Neuronal stem cell (in vitro differentiated cells): Measurements from ENCODE around the gene MBP.

Source experiments
- DNase-seq: peaks from one replicate; pipeline ENCODE4 v3.0.0-alpha.2; 2013; ENCODE audit warnings: low spot score
- H2AFZ ChIP-seq: one replicate; pipeline ENCODE4 v1.6.1; 2013; ENCODE audit warnings: mild to moderate bottlenecking, low read length, inconsistent platforms
- H2AK5ac ChIP-seq: 2 replicates; pipeline ENCODE4 v1.6.1; 2013; ENCODE audit warnings: low read depth, mild to moderate bottlenecking, inconsistent platforms, low read length, moderate library complexity, mixed read lengths
- H2BK120ac ChIP-seq: 2 replicates; pipeline ENCODE4 v1.6.1; 2013; ENCODE audit warnings: low read depth, mild to moderate bottlenecking, inconsistent platforms, low read length, moderate library complexity, mixed read lengths
- H2BK12ac ChIP-seq: one replicate; pipeline ENCODE4 v1.6.1; 2013; ENCODE audit warnings: low read length, inconsistent platforms
- H2BK15ac ChIP-seq: 2 replicates; pipeline ENCODE4 v1.6.1; 2013; ENCODE audit warnings: mild to moderate bottlenecking, low read length, inconsistent platforms, mixed read lengths
- H2BK5ac ChIP-seq: one replicate; pipeline ENCODE4 v1.6.1; 2013; ENCODE audit warnings: inconsistent platforms, mild to moderate bottlenecking, low read length, moderate library complexity
- H3K14ac ChIP-seq: one replicate; pipeline ENCODE4 v1.6.1; 2013; ENCODE audit warnings: low read length, inconsistent platforms
- H3K18ac ChIP-seq: 2 replicates; pipeline ENCODE4 v1.6.1; 2013; ENCODE audit warnings: low read length, inconsistent platforms
- H3K23ac ChIP-seq: 2 replicates; pipeline ENCODE4 v1.6.1; 2013; ENCODE audit warnings: low read depth, mild to moderate bottlenecking, mixed read lengths, low read length, inconsistent platforms; ENCODE audit not compliant: poor library complexity
- H3K27ac ChIP-seq: replicated peaks from 3 replicates; pipeline ENCODE4 v1.5.1; 2013; ENCODE audit warnings: low read length, inconsistent platforms
- H3K27me3 ChIP-seq, 3 experiments: 2 replicates each; pipeline ENCODE4 v1.6.1; 2013; ENCODE audit warnings: low read length in 3 of 3, mild to moderate bottlenecking in 2 of 3, inconsistent platforms in 1 of 3, low read depth in 1 of 3, mixed read lengths in 1 of 3, moderate library complexity in 1 of 3; ENCODE audit not compliant: control insufficient read depth in 3 of 3, insufficient read depth in 3 of 3
- H3K36me3 ChIP-seq, 2 donors: replicated peaks in 1 of 2; 2 replicates each; pipeline ENCODE4 v1.6.1; 2013; ENCODE audit warnings: low read length in 2 of 2; ENCODE audit not compliant: control insufficient read depth in 2 of 2, insufficient read depth in 2 of 2
- H3K4ac ChIP-seq: 2 replicates; pipeline ENCODE4 v1.6.1; 2013; ENCODE audit warnings: inconsistent platforms, mild to moderate bottlenecking, low read length, moderate library complexity
- H3K4me1 ChIP-seq, 2 donors: 1 replicate in 1 of 2; 2 replicates in 1 of 2; pipeline ENCODE4 v1.6.1; 2013; ENCODE audit warnings: low read length in 2 of 2, low read depth in 1 of 2; ENCODE audit not compliant: control insufficient read depth in 2 of 2, insufficient read depth in 1 of 2
- H3K4me2 ChIP-seq: one replicate; pipeline ENCODE4 v1.6.1; 2013; ENCODE audit warnings: mild to moderate bottlenecking, low read length, inconsistent platforms; ENCODE audit not compliant: insufficient read depth, poor library complexity, severe bottlenecking
- H3K4me3 ChIP-seq, 2 donors: 2 replicates each; pipeline ENCODE4 v1.5.1; 2013; ENCODE audit warnings: low read length in 2 of 2, mild to moderate bottlenecking in 2 of 2, inconsistent platforms in 1 of 2, moderate library complexity in 1 of 2
- H3K79me1 ChIP-seq: one replicate; pipeline ENCODE4 v1.6.1; 2013; ENCODE audit warnings: low read depth, mild to moderate bottlenecking, inconsistent platforms, low read length, moderate library complexity
- H3K9ac ChIP-seq: one replicate; pipeline ENCODE4 v1.6.1; 2013; ENCODE audit warnings: mild to moderate bottlenecking, low read depth, low read length, inconsistent platforms; ENCODE audit not compliant: poor library complexity
- H3K9me3 ChIP-seq, 2 donors: replicated peaks in 1 of 2; 2 replicates each; pipeline versions ENCODE3 to v1.6.1; 2013; ENCODE audit warnings: low read length in 2 of 2, mild to moderate bottlenecking in 2 of 2, inconsistent platforms in 1 of 2, low read depth in 1 of 2, mixed read lengths in 1 of 2, moderate library complexity in 1 of 2; ENCODE audit not compliant: control insufficient read depth in 2 of 2, insufficient read depth in 1 of 2
- H4K8ac ChIP-seq: one replicate; pipeline ENCODE4 v1.6.1; 2013; ENCODE audit warnings: low read depth, mild to moderate bottlenecking, inconsistent platforms, low read length, moderate library complexity
- H4K91ac ChIP-seq: one replicate; pipeline ENCODE4 v1.6.1; 2013; ENCODE audit warnings: low read length, low read depth, mild to moderate bottlenecking, inconsistent platforms; ENCODE audit not compliant: poor library complexity
- WGBS, 2 donors: extraction: QIAGEN DNeasy Blood & Tissue Kit; methylation state at CpG; one replicate each; pipeline ENCODE4 v1.1.7; 2013; ENCODE audit warnings: missing lambda C conversion rate in 2 of 2, mixed read lengths in 1 of 2; ENCODE audit not compliant: insufficient read length in 2 of 2, insufficient replicate concordance in 1 of 2; ENCODE audit errors: extremely low coverage in 2 of 2; 5-methylcytosine and 5-hydroxymethylcytosine counted together

MBP gene

GRCh38 chr18:76938619-76939018 lies 194.0 kb downstream of the MBP start:
- H3K9me3 ChIP-seq: peaks cover 0 to 5% of the 10 kb centered on the region in 2 donors
- no peak for DNase-seq
- no peak overlapping the region for H2AK5ac ChIP-seq
- no peaks in the 10 kb centered on the region for H3K79me1 ChIP-seq
- H3K4me3 ChIP-seq: no peak overlapping the region
- no peak overlapping the region for H2BK120ac ChIP-seq
- no peak overlapping the region for H3K23ac ChIP-seq
- no peak overlapping the region for H4K8ac ChIP-seq
- H4K91ac ChIP-seq: no peak overlapping the region
- H3K4me1 ChIP-seq: no peaks in the 10 kb centered on the region
- no peaks in the 10 kb centered on the region for H3K27me3 ChIP-seq
- no peak overlapping the region for H3K18ac ChIP-seq
- WGBS, 2 donors: no CpG with 5 or more reads among the region's 12 CpGs
- H2BK15ac ChIP-seq: no peak overlapping the region
- H3K27ac ChIP-seq: no peak overlapping the region
- H3K4ac ChIP-seq: no peak overlapping the region
- peak overlapping the region; percentile 11 for H3K14ac ChIP-seq
- H2AFZ ChIP-seq: no peak overlapping the region
- H2BK5ac ChIP-seq: no peak overlapping the region
- H3K4me2 ChIP-seq: no peak overlapping the region
- no peak overlapping the region for H3K9ac ChIP-seq
- no peak overlapping the region for H2BK12ac ChIP-seq
- H3K36me3 ChIP-seq: peaks cover 7 to 52% of the 10 kb centered on the region in 2 donors

- Histone ChIP-seq H3K9me3 (peaks cover 0 to 5% of the 10 kb centered on the region in 2 donors), H2BK5ac (no peak overlapping the region), H2BK120ac (no peak overlapping the region), H3K4ac (no peak overlapping the region), H3K14ac (no peak overlapping the region), H3K9ac (no peak overlapping the region), H3K27ac (no peak overlapping the region), H4K91ac (no peak overlapping the region), H3K27me3 (no peaks in the 10 kb centered on the region), H3K4me3 (no peak overlapping the region), H3K36me3 (peaks cover 9 to 57% of the 10 kb centered on the region in 2 donors), H3K23ac (no peak overlapping the region), H2BK15ac (no peak overlapping the region), H2AFZ (no peak overlapping the region), H2BK12ac (no peak overlapping the region), H3K4me1 (no peaks in the 10 kb centered on the region), H2AK5ac (no peak overlapping the region), H4K8ac (no peak overlapping the region), H3K18ac (no peak overlapping the region), H3K79me1 (no peaks in the 10 kb centered on the region), H3K4me2 (no peak overlapping the region)
- DNase-seq: no peak
- WGBS, 2 donors: no CpG with 5 or more reads among the region's 1 CpG
Observed at GRCh38 chr18:76937597-76937996, 195.0 kb downstream of the MBP start.

- H3K27me3 ChIP-seq: no peaks in the 10 kb centered on the region
- H2BK120ac ChIP-seq: no peak overlapping the region
- no peaks in the 10 kb centered on the region for H3K79me1 ChIP-seq
- H3K14ac ChIP-seq: no peak overlapping the region
- H3K9me3 ChIP-seq: peaks cover 0 to 5% of the 10 kb centered on the region in 2 donors
- no peak overlapping the region for H3K18ac ChIP-seq
- no peak overlapping the region for H3K4ac ChIP-seq
- no peak overlapping the region for H3K9ac ChIP-seq
- H3K4me2 ChIP-seq: no peak overlapping the region
- H3K27ac ChIP-seq: no peak overlapping the region
- H2AK5ac ChIP-seq: no peak overlapping the region
- H2BK15ac ChIP-seq: no peak overlapping the region
- H2AFZ ChIP-seq: no peak overlapping the region
- no peaks in the 10 kb centered on the region for H3K4me1 ChIP-seq
- peaks cover 10 to 64% of the 10 kb centered on the region in 2 donors for H3K36me3 ChIP-seq
- H3K4me3 ChIP-seq: no peak overlapping the region
- H4K91ac ChIP-seq: no peak overlapping the region
- no peak overlapping the region for H2BK12ac ChIP-seq
- WGBS, 2 donors: no CpG with 5 or more reads among the region's 11 CpGs
- H2BK5ac ChIP-seq: no peak overlapping the region
- H3K23ac ChIP-seq: no peak overlapping the region
- H4K8ac ChIP-seq: no peak overlapping the region
- no peak for DNase-seq
Observed at GRCh38 chr18:76936877-76937276, 195.7 kb downstream of the MBP start.

- Histone ChIP-seq H4K8ac (no peak overlapping the region), H2AFZ (no peak overlapping the region), H2BK15ac (no peak overlapping the region), H3K9me3 (peaks cover 0 to 2% of the 10 kb centered on the region in 2 donors), H3K4me1 (no peaks in the 10 kb centered on the region), H3K79me1 (no peaks in the 10 kb centered on the region), H3K36me3 (peaks cover 10 to 73% of the 10 kb centered on the region in 2 donors), H3K27ac (no peak overlapping the region), H3K18ac (no peak overlapping the region), H3K9ac (no peak overlapping the region), H2BK12ac (no peak overlapping the region), H3K4me3 (no peak overlapping the region), H3K4ac (no peak overlapping the region), H2AK5ac (no peak overlapping the region), H4K91ac (no peak overlapping the region), H3K23ac (no peak overlapping the region), H2BK120ac (no peak overlapping the region), H3K27me3 (no peaks in the 10 kb centered on the region), H3K4me2 (no peak overlapping the region), H3K14ac (peak overlapping the region; percentile 32), H2BK5ac (no peak overlapping the region)
- no CpG with 5 or more reads among the region's 18 CpGs for WGBS, 2 donors
- no peak for DNase-seq
Observed at GRCh38 chr18:76935722-76936337, 196.8 kb downstream of the MBP start.
